ENCODE measurements around the gene PDLIM5.

Gene PDLIM5

GRCh38 chr4:94413085-94413840, 38.5 kb upstream of the PDLIM5 start:
- FAIRE-seq (no peak), DNase-seq (ENCODE audit: insufficient read length, low spot score) (no peak)
- TF ChIP-seq POLR2A (IDR thresholded peaks at IDR 0.05; ENCODE audit: low read depth, low read length), result no peak

GRCh38 chr4:94414907-94415306, 36.8 kb upstream of the PDLIM5 start:
- TF ChIP-seq POLR2A (IDR thresholded peaks at IDR 0.05; ENCODE audit: low read depth, low read length), result no peak
- FAIRE-seq (no peak), DNase-seq (ENCODE audit: insufficient read length, low spot score) (no peak)

DNA sequence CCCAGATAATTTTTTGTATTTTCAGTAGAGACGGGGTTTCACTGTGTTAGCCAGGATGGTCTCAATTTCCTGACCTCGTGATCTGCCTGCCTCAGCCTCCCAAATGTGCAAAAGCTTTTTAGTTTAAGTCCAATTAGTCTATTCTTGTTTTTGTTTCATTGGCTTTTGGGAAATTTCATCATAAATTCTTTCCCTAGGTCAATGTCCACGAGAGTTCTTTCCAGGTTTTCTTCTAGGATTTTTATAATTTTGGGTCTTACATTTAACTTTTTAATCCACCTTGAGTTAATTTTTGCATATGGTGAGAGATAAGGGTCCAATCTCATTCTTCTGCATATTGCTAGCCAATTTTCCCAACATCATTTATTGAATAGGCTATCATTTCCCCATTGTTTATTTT, 36.3 kb upstream of the PDLIM5 start:
- DNase-seq (ENCODE audit: insufficient read length, low spot score) (no peak), FAIRE-seq (no peak)
- TF ChIP-seq POLR2A (IDR thresholded peaks at IDR 0.05; ENCODE audit: low read depth, low read length), result no peak

GRCh38 chr4:94416335-94416734, 35.4 kb upstream of the PDLIM5 start:
- FAIRE-seq (no peak), DNase-seq (ENCODE audit: insufficient read length, low spot score) (no peak)
- no peak for TF ChIP-seq POLR2A (IDR thresholded peaks at IDR 0.05; ENCODE audit: low read depth, low read length)

GRCh38 chr4:94416981-94417380, 34.8 kb upstream of the PDLIM5 start:
- no peak for TF ChIP-seq POLR2A (IDR thresholded peaks at IDR 0.05; ENCODE audit: low read depth, low read length)
- DNase-seq (ENCODE audit: insufficient read length, low spot score), result no peak
- no peak for FAIRE-seq

GRCh38 chr4:94419549-94419948, 32.2 kb upstream of the PDLIM5 start:
- FAIRE-seq (no peak), DNase-seq (ENCODE audit: insufficient read length, low spot score) (no peak)
- no peak for TF ChIP-seq POLR2A (IDR thresholded peaks at IDR 0.05; ENCODE audit: low read depth, low read length)

GRCh38 chr4:94419956-94420355, 31.8 kb upstream of the PDLIM5 start:
- TF ChIP-seq POLR2A (IDR thresholded peaks at IDR 0.05; ENCODE audit: low read depth, low read length), result no peak
- FAIRE-seq (no peak), DNase-seq (ENCODE audit: insufficient read length, low spot score) (no peak)

DNA sequence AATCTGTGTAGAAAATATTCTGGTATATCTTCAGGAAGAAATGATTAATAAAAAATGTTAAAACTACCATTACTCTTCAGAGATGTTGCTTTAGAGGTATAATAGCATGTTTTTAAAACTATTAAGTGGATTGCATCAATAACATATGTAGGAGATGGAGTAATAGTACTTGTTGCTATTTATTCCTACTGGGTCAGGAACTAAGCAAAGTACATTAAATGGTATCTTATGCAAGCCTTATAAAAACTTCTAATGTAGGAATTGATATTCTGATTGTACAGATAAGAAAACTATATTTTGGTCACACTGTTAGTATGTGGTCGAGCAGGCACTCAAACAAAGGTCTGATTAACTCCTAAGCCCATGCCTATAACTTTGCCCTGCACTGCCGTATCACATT, 31.4 kb upstream of the PDLIM5 start:
- DNase-seq (ENCODE audit: insufficient read length, low spot score), result no peak
- no peak for FAIRE-seq
- no peak for TF ChIP-seq POLR2A (IDR thresholded peaks at IDR 0.05; ENCODE audit: low read depth, low read length)

DNA sequence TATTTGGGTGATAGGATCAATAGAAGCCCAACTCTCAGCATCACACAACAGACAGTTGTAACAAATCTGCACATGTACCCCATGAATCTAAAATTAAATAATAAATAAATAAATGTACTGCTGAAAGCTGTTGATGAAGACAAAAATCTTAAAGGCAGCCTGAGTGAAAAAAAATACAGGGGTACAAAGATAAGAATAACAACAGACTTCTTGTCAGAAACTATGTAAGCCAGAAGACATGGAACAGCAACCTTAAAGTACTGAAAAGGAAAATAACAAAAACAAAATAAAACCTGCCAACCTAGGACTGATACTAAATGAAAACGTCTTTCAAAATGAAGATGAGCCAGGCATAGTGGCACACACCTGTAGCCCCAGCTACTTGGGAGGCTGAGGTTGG, 25.0 kb upstream of the PDLIM5 start:
- no peak for TF ChIP-seq POLR2A (IDR thresholded peaks at IDR 0.05; ENCODE audit: low read depth, low read length)
- DNase-seq (ENCODE audit: insufficient read length, low spot score), result no peak
- no peak for FAIRE-seq

DNA sequence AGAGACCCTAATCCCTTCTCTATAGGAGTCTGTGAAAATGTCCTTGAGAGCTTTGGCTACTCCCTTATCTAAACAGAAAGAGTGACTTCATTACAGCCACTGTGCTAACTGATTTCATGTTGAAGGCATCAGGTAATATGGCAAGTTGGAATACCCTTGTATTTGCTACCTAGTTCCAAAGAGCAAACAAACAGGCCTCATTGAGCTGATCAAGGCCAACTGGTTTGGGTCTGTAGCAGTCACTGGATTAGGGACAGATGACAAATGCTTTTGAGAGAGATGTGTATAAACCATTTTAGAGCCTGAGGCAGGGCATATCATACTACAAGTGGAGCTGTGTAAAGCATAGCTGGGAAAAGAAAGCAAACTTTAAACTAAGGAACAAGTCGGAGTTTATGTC, 22.9 kb upstream of the PDLIM5 start:
- TF ChIP-seq POLR2A (IDR thresholded peaks at IDR 0.05; ENCODE audit: low read depth, low read length), result no peak
- FAIRE-seq (no peak), DNase-seq (ENCODE audit: insufficient read length, low spot score) (no peak)

GRCh38 chr4:94430406-94430805, 21.3 kb upstream of the PDLIM5 start:
- DNase-seq (ENCODE audit: insufficient read length, low spot score) (no peak), FAIRE-seq (no peak)
- TF ChIP-seq POLR2A (IDR thresholded peaks at IDR 0.05; ENCODE audit: low read depth, low read length), result no peak

GRCh38 chr4:94431388-94431787, 20.4 kb upstream of the PDLIM5 start:
- no peak for TF ChIP-seq POLR2A (IDR thresholded peaks at IDR 0.05; ENCODE audit: low read depth, low read length)
- FAIRE-seq (no peak), DNase-seq (ENCODE audit: insufficient read length, low spot score) (no peak)

DNA sequence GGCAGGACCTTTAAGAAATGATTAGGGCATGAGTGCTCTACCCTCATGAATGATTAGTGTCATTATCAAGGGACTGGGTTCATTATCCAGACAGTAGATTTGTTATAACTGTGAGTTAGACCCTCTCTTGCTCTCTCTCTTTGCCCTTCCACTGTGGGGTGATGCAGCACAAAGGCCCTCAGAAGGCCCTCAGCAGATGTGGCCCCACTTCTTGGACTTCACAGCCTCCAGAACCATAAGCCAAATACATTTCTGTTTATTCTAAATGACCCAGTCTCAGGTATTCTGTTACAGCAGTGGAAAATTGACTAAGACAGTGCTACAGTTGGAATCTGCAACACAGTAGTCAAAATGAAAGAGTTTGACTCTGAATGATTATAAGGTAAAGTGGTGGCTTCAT, 17.2 kb upstream of the PDLIM5 start:
- FAIRE-seq, result no peak
- TF ChIP-seq POLR2A (IDR thresholded peaks at IDR 0.05; ENCODE audit: low read depth, low read length), result no peak

GRCh38 chr4:94435874-94436273, 15.9 kb upstream of the PDLIM5 start:
- FAIRE-seq (no peak), DNase-seq (ENCODE audit: insufficient read length, low spot score) (no peak)
- TF ChIP-seq POLR2A (IDR thresholded peaks at IDR 0.05; ENCODE audit: low read depth, low read length), result no peak

More for the DNA sequence above, 17.2 kb upstream of the PDLIM5 start:
- no peak for DNase-seq (ENCODE audit: insufficient read length, low spot score)

DNA sequence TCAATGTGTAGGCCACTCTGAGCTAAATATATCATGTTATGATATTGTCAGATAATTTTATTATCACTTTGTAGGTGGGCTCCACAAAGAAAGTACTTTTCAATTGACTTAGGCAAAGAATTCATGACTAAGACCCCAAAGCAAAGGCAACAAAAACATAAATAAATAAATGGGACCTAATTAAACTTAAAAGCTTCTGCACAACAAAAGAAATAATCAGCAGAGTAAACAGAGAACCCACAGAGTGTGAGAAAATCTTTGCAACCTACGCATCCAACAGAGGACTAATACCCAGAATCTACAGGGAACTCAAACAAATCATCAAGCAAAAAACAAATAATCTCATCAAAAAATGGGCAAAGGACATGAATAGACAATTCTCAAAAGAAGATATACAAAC, 15.2 kb upstream of the PDLIM5 start:
- TF ChIP-seq POLR2A (IDR thresholded peaks at IDR 0.05; ENCODE audit: low read depth, low read length), result no peak
- no peak for DNase-seq (ENCODE audit: insufficient read length, low spot score)
- FAIRE-seq, result no peak

- DNase-seq (ENCODE audit: insufficient read length, low spot score) (no peak), FAIRE-seq (no peak)
- TF ChIP-seq POLR2A (IDR thresholded peaks at IDR 0.05; ENCODE audit: low read depth, low read length), result no peak
Measured at GRCh38 chr4:94439606-94440005, 12.1 kb upstream of the PDLIM5 start.
